Muscle of arm (tissue), 12 donors: Measurements from ENCODE around the gene PANK1. TPM values are rescaled to one million over a fixed set of nuclear protein-coding genes. Genes with fewer than 3 reads are reported as not detected.

Source experiments
- DNase-seq: peaks from one replicate; pipeline ENCODE4 v3.0.0-alpha.2; 2013
- polyA plus RNA-seq, 12 donors: library from polyadenylated mRNA; unstranded; fragments of 120-200 nt; gene quantifications; one replicate each; pipeline ENCODE4 v1.2.1, GENCODE V29; 2013; ENCODE audit not compliant: insufficient read length in 12 of 12

PANK1 gene
- polyA plus RNA-seq, 12 donors, result 11.7 to 18.6 (median 16.2) TPM; not detected in 1

DNA sequence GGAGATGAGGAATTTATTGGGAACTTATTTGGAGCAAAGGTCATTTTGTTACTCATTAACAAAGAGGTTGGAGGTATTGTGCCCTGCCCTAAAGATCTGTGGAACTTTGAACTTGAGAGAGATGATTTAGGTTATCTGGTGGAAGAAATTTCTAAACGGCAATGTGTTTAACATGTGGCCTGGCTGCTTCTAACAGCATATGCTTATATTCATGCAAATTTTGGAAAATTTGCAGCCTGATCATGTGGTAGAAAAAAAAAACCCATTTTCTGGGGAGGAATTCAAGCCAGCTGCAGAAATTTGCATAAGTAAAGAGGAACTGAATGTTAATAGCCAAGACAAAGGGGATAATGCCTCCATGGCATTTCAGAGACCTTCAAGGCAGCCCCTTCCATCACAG, 10.7 kb upstream of the PANK1 start:
- no peak for DNase-seq

DNA sequence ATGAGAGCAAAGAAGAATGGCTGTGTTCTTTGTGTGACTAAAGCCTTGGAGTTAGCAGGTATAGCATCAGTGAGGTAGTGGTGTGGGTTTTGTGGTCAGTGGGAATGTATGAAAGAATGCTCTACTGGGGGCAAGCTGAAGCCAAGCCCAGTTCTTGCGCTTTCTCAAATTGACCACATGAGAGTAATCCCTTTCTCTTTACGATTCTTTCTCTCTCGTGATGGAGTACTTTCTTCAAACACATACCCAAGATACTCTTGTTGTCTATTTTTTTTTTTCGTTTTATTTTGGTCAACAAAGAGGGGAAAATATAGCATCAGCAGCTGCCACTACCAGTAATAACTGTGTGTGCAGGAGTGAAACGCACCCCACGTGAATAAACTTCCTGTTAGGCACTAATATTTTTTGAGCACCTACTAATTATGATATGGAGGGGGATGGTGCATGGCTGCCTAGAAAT, 8.4 kb upstream of the PANK1 start:
- no peak for DNase-seq

DNA sequence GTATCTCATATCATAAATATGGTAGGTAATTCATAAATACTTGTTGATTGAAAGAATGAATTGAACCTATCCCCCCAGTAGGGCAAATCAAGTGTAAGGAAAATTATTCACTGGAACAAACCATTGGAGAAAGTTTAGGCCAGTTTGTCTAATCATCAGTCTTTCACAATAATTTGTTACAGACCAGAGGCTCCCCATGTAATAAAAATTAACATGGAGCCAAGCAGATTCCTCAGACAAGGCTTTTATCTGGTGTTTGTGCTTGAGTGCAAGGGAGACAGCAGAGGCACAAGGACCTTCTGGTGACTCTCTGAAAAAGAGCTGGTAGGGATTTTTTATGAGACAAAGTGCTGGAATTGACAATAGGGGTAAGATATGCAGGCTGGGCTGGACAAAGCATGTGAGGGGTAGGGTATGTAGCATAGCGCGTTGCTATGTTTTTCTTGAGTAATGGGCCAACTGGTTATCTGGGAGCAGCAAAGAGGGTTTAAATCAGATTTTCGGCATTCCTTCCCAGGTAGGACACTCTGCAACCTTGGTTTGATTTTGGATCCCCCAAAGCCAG, 7.8 kb upstream of the PANK1 start:
- DNase-seq, result no peak

DNA sequence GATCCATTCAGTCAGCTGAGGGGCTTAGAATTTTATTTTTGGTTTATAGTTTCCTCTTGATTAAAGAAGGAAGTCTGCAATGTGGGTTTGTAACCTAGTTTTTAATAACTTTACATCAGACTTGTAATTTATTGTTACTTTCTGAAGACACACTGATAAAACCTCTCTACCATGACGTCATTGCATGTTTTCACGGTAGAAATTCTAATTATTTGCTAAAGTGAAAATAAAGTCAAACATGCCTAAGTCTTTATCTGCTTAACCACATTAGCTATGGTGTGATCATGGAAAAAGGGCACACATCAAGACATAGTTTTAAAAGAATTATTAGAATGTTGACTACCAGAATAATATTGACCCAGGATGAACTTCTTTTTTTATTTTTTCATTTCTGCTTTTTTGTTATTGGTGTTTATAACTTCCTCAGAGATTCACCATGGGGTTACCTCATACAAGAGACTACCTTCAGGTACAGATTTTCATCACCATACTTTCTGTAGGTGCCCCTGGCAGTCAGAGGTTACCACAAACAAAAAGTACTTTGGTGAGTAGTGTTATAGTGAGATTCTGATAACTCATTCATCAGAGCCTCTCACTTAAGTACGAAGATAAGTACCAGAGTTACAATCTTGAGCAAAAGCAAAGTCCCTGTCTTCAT, 7.0 kb upstream of the PANK1 start:
- no peak for DNase-seq

DNA sequence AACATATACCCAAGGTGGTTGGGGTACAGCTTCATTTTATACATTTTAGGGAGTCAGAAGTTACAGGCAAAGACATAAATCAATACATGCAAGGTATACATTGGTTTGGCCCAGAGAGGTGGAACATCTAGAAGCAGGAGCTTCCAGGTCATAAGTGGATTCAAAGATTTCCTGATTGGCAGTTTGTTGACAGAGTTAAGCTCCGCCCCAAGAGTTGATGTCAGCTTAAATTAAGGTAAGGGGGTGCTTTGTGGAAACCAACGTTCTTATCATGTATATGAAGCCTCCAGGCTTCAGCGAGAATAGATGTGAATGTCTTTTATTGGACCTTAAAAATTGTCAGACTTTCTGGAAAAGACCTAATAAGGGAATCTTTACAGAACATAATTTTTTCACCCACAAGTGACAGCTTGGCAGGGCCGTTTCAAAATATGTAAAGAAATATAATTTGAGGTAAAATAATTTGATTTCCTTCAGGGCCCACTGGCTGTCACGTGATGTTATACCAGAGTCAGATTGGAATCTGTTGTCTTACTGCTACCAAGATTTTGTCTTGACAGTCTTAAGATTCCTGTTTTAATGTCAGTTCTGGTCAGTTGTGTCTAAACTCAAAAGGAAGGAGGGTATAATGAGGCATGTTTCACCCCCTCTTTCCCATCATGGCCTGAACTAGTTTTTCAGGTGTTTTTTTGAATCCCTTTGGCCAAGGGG, 6.3 kb upstream of the PANK1 start:
- no peak for DNase-seq

DNA sequence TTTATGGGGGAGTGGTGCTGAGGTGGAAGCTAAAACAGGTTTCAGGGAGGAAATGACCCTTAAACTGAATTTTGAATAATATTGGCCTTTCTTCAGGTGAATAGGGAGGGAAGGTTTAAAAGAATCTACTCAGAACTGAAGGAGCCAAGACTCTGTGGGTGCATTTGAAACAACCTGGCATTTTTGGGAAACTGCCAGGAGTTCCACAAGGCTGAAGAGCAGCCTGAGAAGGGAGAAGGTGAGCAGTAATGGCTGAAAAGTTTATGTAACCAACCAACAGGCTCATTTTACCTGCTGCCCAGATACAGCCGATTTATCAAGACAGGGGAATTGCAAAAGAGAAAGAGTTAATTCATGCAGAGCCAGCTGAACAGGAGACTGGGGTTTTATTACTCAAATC, 4.0 kb upstream of the PANK1 start:
- no peak for DNase-seq

DNA sequence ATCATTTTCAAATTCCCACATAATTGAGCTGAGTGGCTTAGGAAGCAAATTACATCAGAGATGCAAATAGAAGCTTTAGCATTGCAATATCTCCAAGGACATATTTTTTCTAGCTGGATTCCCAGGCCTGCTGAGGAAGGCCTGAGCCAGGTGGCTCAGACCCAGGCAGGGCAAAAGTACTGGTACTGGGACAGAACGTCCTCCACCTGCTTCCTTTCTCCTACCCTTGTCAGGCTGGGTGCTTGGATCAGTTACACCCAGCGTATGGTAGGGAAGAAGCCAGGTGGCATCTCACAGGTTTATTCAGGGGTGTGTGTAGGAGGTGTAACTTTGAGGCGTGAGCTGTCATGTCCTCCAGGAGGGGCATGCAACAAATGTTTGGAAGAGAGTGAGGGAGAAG, 3.0 kb upstream of the PANK1 start:
- no peak for DNase-seq

DNA sequence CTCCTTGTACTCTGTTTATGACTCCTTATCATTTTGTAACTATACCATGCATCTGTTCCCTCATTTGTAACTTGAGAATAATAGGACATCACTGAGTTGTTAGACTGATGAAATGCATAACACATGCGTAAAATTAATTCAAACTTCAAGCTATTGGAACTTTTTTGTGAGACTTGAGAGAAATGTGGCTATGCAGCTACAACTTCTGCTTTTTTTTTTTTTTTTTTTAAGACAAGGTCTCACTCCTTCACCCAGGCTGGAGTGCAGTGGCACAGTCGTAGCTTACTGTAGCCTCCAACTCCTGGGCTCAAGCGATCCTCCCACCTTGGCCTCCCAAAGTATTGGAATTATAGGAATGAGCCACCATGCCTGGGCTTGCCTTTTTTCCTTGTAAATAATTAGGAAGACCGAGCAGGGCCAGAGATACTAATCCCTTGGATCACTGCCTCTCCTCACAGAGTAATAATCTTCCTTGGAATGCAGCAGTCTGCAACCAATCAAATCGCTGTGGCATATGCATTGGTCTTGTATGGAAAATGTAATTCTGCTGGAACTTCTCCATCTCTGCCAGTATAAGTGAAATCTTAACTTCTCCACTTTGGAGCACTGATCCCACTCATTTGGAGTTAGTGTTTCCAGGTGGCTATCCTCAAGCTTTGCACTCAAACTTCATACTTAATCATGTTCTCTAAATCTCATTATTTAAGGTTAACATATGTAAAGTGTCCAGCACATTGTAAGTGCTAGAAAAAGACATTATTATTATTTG, 2.0 kb upstream of the PANK1 start:
- no peak for DNase-seq

DNA sequence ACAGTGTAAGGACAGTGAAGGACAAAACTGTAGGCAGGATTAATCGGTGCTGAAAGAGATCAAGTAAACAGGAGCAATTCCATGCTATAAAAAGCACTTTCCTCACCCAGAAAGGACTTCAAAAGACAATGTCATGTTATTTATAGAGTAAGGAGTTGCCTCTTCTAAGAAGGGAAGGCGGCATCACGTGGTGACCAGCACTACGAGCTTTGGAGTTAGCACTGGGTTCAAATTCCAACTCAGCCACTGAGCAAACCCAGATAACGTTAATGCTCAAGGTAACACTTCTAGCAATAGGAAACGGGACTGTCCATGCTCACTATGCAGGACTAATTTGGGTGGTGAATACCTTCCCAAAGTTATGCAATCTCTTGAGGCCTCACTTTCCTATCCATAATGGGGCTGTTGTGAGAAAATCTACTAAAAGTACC, 715 bp upstream of the PANK1 start:
- no peak for DNase-seq

DNA sequence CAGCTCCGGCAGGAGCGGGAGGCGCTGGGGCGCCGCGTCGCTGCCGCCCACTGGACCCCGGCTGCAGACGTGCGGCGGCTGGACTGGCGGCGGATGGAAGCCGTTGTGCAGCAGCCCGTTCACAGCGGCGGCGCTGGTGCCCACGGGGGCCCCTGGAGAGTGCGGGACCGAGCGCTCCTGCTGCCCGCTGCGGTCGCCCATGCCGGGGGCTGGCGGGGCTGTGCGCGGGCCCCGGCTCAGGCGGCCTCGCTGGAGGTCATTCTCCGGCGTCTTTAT, 413 bp downstream of the PANK1 start:
- no peak for DNase-seq

DNA sequence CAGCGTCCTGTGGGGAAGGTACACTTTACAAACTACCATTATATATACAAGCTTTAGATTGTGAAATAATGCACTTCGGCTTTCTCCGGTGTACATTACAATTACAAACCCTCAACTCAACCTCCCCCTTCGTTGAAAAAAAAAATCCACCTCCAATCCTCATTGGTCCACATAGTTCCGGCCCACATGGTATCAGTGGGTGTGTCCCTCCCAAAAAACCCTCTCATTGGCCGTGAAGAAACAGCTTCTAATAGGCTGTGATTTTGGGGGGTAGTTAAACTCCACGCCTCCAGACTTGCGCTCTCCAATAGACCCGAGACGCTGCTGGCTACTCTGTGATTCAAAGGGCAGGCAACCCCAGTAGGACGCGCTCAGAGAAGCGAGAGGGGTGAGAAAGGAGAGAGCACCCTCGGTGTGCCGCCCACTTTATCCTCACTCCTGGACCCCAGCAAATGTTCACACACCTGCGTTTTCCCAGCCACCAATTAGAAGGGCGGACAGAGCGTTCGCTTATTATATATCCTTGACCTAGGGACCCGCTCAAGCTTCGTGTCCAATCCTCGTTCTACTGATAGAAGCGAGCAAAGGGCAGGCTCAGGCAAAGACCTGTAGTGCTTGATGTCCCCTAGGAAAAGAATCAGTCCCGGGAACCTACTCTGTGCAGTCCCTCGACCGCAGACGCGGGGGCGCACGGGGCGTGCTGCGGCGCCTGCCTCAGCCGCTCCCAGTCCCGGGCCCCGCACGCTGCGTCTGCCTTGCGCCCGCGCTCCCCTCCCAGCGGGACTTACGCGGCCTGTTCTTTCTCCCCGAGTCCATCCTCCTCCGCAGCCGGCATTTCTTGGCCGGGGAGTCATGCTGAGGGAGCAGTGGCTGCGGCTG, 991 bp downstream of the PANK1 start:
- peak; percentile 86 for DNase-seq

DNA sequence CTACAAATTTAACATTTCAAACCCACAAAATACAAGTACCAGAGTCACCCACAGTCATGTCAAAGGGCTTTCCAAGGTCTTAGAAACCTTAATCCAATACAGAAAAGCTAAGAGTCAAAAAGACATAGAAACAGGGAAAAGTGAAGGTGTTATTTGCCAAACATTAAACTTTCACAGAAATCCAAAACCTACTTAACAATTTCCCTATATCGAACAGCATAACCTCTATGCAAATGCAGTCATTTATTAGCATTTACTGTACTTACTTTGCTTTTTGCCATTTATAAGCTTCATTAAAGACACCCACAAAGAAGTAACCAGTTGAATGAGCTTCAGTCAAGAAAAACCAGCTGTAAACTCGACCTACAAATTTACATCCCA, 1.6 kb downstream of the PANK1 start:
- no peak for DNase-seq

DNA sequence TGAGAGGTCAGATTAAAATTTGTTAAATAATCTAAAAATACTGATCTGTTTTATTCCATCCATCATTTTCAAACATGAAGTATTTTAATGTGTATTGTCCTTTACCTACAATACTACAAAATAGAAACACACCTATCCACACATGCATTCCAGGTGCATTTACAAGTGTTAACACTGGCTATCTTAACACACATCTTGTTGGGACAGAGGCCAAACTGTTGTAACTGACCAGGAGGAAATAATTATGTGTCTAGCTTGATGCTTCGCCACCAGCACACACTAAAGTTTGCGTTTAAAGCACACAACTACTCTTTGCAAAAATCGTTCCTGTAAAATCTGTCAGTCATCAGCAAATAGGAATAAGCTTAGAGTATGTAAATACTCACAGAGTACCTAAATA, 2.8 kb downstream of the PANK1 start:
- no peak for DNase-seq

DNA sequence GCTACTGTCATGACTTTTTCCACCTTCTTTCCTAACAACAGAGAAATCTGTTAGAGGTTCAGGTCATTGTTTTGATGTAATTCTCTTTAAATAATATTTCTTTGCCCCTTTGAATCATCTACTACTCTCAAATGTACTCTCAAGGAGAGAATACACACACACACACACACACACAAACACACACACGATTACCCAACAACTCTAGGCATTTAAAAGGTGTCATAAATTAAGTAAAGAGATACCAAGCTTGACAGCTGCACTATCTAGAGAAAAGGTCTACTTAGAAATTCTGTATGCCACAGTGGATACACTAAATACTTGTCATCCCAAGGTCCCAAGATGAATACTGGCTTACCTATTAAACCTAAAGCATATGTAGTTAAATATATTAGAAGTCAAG, 4.8 kb downstream of the PANK1 start:
- no peak for DNase-seq

DNA sequence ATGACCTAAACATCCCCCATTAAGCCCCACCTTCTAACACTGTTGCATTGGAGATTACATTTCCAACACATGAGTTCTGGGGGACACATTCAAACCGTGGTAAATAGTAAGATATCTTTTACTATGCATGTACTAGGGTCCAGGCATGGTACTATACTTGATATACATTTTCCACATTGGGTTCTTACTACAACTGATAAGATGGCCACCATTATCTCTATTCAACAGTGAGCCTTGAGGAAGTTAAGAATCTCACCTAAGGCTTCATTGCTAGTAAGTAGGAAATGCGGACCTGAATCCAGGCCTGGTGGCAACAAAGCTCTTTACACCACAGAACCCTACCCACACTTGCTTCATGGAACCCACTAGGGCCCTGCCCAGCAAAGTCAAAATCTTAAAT, 5.7 kb downstream of the PANK1 start:
- DNase-seq, result no peak

DNA sequence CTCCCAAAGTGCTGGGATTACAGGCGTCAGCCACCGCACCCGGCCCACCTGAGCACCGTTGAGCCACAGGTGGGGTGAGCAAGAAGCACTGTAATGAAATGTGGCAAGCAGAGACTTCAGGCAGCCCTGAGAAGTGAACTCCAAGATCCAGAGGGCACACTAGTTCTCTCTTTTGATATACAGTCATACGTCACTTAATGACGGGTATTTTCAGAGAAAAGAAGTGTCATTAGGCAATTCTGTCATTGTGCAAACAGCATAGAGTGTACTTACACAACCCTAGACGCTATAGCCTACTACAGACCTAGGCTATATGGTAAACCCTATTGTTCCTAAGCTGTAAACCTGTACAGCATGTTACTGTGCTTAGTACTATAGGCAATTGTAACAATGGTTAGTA, 7.9 kb downstream of the PANK1 start:
- DNase-seq, result no peak

DNA sequence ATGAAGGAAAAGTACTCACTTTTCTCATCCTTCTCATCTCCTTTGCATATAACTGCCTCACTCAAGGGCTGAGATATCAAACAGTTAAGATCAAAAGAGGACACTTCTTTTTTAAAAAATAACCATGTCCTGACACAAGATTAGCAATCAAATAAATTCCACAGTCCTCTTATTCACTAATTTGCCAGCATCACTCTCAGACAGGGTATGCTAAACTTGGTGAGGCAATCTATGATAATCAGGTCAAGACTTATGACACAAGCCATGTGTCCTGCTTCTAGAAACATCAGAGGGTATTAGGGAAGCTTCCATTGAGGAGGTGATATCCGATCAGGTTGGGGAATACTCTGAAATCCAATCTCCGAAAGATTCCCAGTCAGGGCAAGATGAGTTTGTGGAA, 10.4 kb downstream of the PANK1 start:
- no peak for DNase-seq

DNA sequence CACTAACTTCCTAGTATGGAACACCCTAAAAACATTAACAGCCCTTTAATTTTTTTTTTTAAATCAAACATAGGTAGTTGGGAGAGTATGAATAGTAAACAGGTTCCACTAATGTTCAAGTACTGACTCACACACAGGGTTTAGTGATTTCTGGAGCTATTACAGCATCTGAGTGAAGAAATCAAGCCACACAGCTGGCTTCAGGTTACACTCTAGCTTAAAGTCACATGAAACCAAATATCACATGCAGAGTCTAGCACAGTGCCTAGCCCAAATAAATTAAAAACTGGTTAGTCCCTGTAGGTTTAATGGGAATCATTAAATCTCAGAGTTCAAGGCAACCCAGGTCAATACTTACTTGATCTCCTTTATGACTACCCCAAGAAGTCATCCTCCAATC, 11.6 kb downstream of the PANK1 start:
- DNase-seq, result no peak

DNA sequence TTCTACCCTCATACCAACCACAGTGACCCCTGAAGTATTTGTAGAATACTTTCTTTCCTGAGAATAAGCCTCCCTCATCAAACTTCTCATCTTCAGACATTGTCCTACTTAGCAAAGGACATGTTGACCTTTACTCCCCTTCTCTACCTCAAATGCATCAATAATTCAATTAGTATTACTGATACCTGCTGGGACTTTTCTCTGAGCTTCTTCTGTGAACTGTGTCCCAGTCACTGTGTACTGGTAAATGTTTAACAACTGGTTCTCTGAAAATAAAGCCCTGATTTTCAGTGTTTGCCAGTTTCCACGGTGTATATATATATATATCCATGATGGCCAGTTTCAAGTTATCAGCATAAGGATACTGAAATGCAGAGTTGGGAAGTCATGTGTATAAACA, 12.2 kb downstream of the PANK1 start:
- no peak for DNase-seq

DNA sequence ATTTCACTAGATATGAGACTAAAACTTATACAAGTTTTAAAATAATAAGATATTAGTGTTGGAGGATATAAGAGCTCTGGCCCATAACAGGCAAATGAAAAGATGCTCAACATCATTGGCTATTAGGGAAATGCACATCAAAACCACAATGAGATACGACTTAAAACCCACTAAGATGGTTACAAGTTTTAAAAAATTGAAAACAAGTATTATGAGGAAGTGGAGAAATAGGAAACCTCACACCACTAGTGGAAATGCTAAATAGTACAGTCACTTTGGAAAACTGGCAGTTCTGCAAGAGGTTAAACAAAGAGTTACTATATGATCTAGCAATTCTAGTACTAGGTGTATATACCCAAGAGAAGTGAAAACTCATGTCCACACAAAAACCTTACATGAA, 17.2 kb downstream of the PANK1 start:
- DNase-seq, result no peak

DNA sequence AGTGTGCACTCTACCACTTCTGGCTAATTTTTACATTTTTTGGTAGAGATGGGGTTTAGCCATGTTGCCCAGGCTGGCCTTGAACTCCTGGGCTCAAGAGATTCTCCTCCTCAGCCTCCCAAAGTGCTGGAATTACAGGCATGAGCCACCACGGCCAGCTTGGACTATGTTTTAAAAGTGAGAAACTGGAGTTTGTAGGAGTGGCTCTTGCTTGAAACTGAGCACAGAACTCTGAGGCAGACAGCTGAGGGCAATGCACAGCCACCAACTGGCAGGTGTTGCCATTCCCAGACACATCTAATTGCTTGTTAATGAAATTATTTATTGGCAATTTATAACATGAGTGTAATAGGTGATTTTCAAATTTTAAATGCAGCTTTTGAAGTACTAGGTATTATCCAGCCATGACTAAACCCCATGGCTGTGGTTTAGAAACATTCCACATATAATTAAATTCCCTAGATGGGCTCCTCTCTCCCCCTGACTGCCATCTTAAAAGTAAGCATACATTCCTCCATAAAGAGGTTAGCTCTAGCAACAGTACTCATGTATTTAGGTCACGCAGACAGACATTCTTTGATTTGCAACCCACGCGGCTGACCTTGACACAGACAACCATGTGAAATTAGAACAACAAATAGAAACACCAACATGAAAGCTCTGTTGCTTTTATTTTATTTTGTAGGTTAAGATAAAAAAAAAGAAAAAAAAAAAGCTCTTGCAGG, 19.8 kb downstream of the PANK1 start:
- DNase-seq, result no peak
